GM20431 (cell line): ENCODE measurements around the gene WDFY4.

Source experiments
- in situ Hi-C: fragments of 300-500 bp; cut with MseI, MboI; formaldehyde crosslinking; loops from one replicate; pipeline ENCODE4 v1.15.0; 2020; ENCODE audit warnings: low sequenced_read_pairs; ENCODE audit not compliant: unreplicated experiment

The WDFY4 gene

GRCh38 chr10:49023752-49024151, 339.1 kb downstream of the WDFY4 start:
- in situ Hi-C loops: no loop called here

GRCh38 chr10:49024484-49024883, 339.8 kb downstream of the WDFY4 start:
- in situ Hi-C loops: no loop called here

GRCh38 chr10:49025347-49025983, 340.8 kb downstream of the WDFY4 start:
- in situ Hi-C loops: no loop called here

- in situ Hi-C loops: no loop called here
These were observed 344.0 kb downstream of the WDFY4 start for GRCh38 chr10:49028639-49029038.

GRCh38 chr10:49029666-49030065, 345.0 kb downstream of the WDFY4 start:
- in situ Hi-C loops: no loop called here
